Left renal cortex interstitium (tissue), 4 donors: ENCODE data around the gene ZNF438. TPM values are rescaled to one million over a fixed set of nuclear protein-coding genes. Genes with fewer than 3 reads are reported as not detected.
"Not testable (repeated sequence)": the region's sequence is repeated elsewhere in the genome, so short reads cannot be mapped to it uniquely, and the experiment has no call there.

Experiments
- DNase-seq, 4 donors: peaks; one replicate each; pipeline ENCODE4 v3.0.0-alpha.2; 2013; ENCODE audit warnings: low read depth in 4 of 4, low spot score in 2 of 4, missing footprints in 1 of 4
- polyA plus RNA-seq, 4 donors: library from polyadenylated mRNA; unstranded; fragments of 120-200 nt; gene quantifications; one replicate each; pipeline ENCODE4 v1.2.1, GENCODE V29; 2013; ENCODE audit not compliant: insufficient read length in 4 of 4

ZNF438 gene
- polyA plus RNA-seq, 4 donors = 7.6 to 9.4 (median 8.5) TPM

- DNase-seq = no peak
These were observed 40.6 kb downstream of the ZNF438 start for GRCh38 chr10:30990971-30991646.

GRCh38 chr10:30990351-30990750 is 41.3 kb downstream of the ZNF438 start:
- no peak for DNase-seq

GRCh38 chr10:30988831-30989435 is 42.7 kb downstream of the ZNF438 start:
- DNase-seq = no peak

GRCh38 chr10:30987463-30987862 is 44.2 kb downstream of the ZNF438 start:
- DNase-seq = no peak

- DNase-seq = no peak
These were observed 45.6 kb downstream of the ZNF438 start for GRCh38 chr10:30986053-30986555.

GRCh38 chr10:30985512-30985911 is 46.2 kb downstream of the ZNF438 start:
- no peak for DNase-seq

- DNase-seq = no peak
These were observed 46.9 kb downstream of the ZNF438 start for GRCh38 chr10:30984563-30985328.

- not testable (repeated sequence) for DNase-seq
These were observed 48.5 kb downstream of the ZNF438 start for GRCh38 chr10:30983209-30983608.

- no peak for DNase-seq
These were observed 50.6 kb downstream of the ZNF438 start for GRCh38 chr10:30980951-30981616.

- DNase-seq = no peak
These were observed 51.7 kb downstream of the ZNF438 start for GRCh38 chr10:30979956-30980355.

GRCh38 chr10:30978843-30979242 is 52.8 kb downstream of the ZNF438 start:
- DNase-seq = no peak

GRCh38 chr10:30977385-30977784 is 54.3 kb downstream of the ZNF438 start:
- DNase-seq = no peak

GRCh38 chr10:30974773-30975415 is 56.8 kb downstream of the ZNF438 start:
- DNase-seq = no peak

- DNase-seq = no peak
These were observed 57.3 kb downstream of the ZNF438 start for GRCh38 chr10:30974355-30974754.

- no peak for DNase-seq
These were observed 57.9 kb downstream of the ZNF438 start for GRCh38 chr10:30973737-30974136.

- DNase-seq = no peak
These were observed 60.8 kb downstream of the ZNF438 start for GRCh38 chr10:30970760-30971460.

- no peak for DNase-seq
These were observed 63.0 kb downstream of the ZNF438 start for GRCh38 chr10:30968711-30969110.

GRCh38 chr10:30967650-30968410 is 63.8 kb downstream of the ZNF438 start:
- DNase-seq = no peak
